Measurements from ENCODE around the gene RUVBL1.

- TF ChIP-seq POLR2A (IDR thresholded peaks at IDR 0.05; ENCODE audit: low read depth, low read length): no peak
- TF ChIP-seq TAF1 (IDR thresholded peaks at IDR 0.05; ENCODE audit: borderline replicate concordance, low read depth, low read length): no peak
- no peak for TF ChIP-seq POLR2AphosphoS5 (IDR thresholded peaks at IDR 0.05; ENCODE audit: low read depth, low read length)
Observed at GRCh38 chr3:128077665-128078064, 45.9 kb downstream of the RUVBL1 start.

Data from GM12892 (cell line).